ENCODE results near the gene RHOA.

The RHOA gene

GRCh38 chr3:49346797-49347251 is 65.0 kb downstream of the RHOA start:
- peaks cover 9% of the 10 kb centered on the region for H3K4me1 ChIP-seq (ENCODE audit: control insufficient read depth, insufficient read depth, low read depth, low read length)
- peaks cover 3% of the 10 kb centered on the region for H3K79me1 ChIP-seq (replicated peaks; ENCODE audit: low read length, poor library complexity, severe bottlenecking)
- no peak overlapping the region for H2BK120ac ChIP-seq (ENCODE audit: low read depth, low read length)
- H3K4ac ChIP-seq (ENCODE audit: low read depth in 1 of 2, low read length in 2 of 2), result no peak overlapping the region
- H3K27ac ChIP-seq (ENCODE audit: low read length, poor library complexity, severe bottlenecking), result no peak overlapping the region
- no peak overlapping the region for H2BK15ac ChIP-seq (ENCODE audit: low read depth, poor library complexity, severe bottlenecking)
- 91% methylated on average over 6 of the region's 6 CpGs for WGBS
- H4K91ac ChIP-seq (ENCODE audit: low read length), result no peak overlapping the region
- peak overlapping the region in 1 of 2 experiments; percentile 30 for H3K4me3 ChIP-seq (ENCODE audit: insufficient read depth in 1 of 2, low read depth in 1 of 2, low read length in 2 of 2)
- peak overlapping the region; percentile 70 for H3K9ac ChIP-seq (ENCODE audit: low read length)
- no peak overlapping the region for H3K14ac ChIP-seq (ENCODE audit: low read length in 2 of 2)
- H3K4me2 ChIP-seq (ENCODE audit: low read length, poor library complexity, severe bottlenecking), result no peak overlapping the region
- no peak overlapping the region for H3K23ac ChIP-seq (ENCODE audit: low read length in 2 of 2)
- DNase-seq, result peak; percentile 34
- H3K18ac ChIP-seq (ENCODE audit: low read depth in 1 of 2, low read length in 2 of 2), result no peak overlapping the region
- no peak overlapping the region for H2BK5ac ChIP-seq (ENCODE audit: low read depth, low read length, poor library complexity, severe bottlenecking)
- no peak overlapping the region for H2AK5ac ChIP-seq (ENCODE audit: low read length, severe bottlenecking)
- H2AFZ ChIP-seq (ENCODE audit: low read depth, low read length), result no peak overlapping the region
- no peaks in the 10 kb centered on the region for H3K9me3 ChIP-seq (ENCODE audit: control insufficient read depth, low read length)
- H3K27me3 ChIP-seq (ENCODE audit: control insufficient read depth in 1 of 2, insufficient read depth in 1 of 2, low read length in 2 of 2), result no peaks in the 10 kb centered on the region
- no peak overlapping the region for H2BK12ac ChIP-seq (ENCODE audit: low read length in 2 of 2)
- no peak overlapping the region for H4K8ac ChIP-seq (ENCODE audit: low read length)
- no peaks in the 10 kb centered on the region for H3K36me3 ChIP-seq (ENCODE audit: control insufficient read depth in 1 of 2, insufficient read depth in 2 of 2, low read depth in 1 of 2, low read length in 2 of 2)

GRCh38 chr3:49343163-49343562 is 68.6 kb downstream of the RHOA start:
- H3K4me3 ChIP-seq (ENCODE audit: insufficient read depth in 1 of 2, low read depth in 1 of 2, low read length in 2 of 2), result no peak overlapping the region
- no peak overlapping the region for H3K23ac ChIP-seq (ENCODE audit: low read length in 2 of 2)
- no peak overlapping the region for H3K27ac ChIP-seq (ENCODE audit: low read length, poor library complexity, severe bottlenecking)
- peaks cover 10% of the 10 kb centered on the region for H3K4me1 ChIP-seq (ENCODE audit: control insufficient read depth, insufficient read depth, low read depth, low read length)
- H2BK12ac ChIP-seq (ENCODE audit: low read length in 2 of 2), result no peak overlapping the region
- no peaks in the 10 kb centered on the region for H3K79me1 ChIP-seq (replicated peaks; ENCODE audit: low read length, poor library complexity, severe bottlenecking)
- H3K9ac ChIP-seq (ENCODE audit: low read length), result no peak overlapping the region
- DNase-seq, result no peak
- no peak overlapping the region for H2BK5ac ChIP-seq (ENCODE audit: low read depth, low read length, poor library complexity, severe bottlenecking)
- no peak overlapping the region for H2AK5ac ChIP-seq (ENCODE audit: low read length, severe bottlenecking)
- H2AFZ ChIP-seq (ENCODE audit: low read depth, low read length), result no peak overlapping the region
- no peaks in the 10 kb centered on the region for H3K36me3 ChIP-seq (ENCODE audit: control insufficient read depth in 1 of 2, insufficient read depth in 2 of 2, low read depth in 1 of 2, low read length in 2 of 2)
- no peak overlapping the region for H3K4ac ChIP-seq (ENCODE audit: low read depth in 1 of 2, low read length in 2 of 2)
- no peak overlapping the region for H3K18ac ChIP-seq (ENCODE audit: low read depth in 1 of 2, low read length in 2 of 2)
- H3K14ac ChIP-seq (ENCODE audit: low read length in 2 of 2), result no peak overlapping the region
- H4K8ac ChIP-seq (ENCODE audit: low read length), result no peak overlapping the region
- H2BK15ac ChIP-seq (ENCODE audit: low read depth, poor library complexity, severe bottlenecking), result no peak overlapping the region
- no peak overlapping the region for H4K91ac ChIP-seq (ENCODE audit: low read length)
- H2BK120ac ChIP-seq (ENCODE audit: low read depth, low read length), result no peak overlapping the region
- no peaks in the 10 kb centered on the region for H3K27me3 ChIP-seq (ENCODE audit: control insufficient read depth in 1 of 2, insufficient read depth in 1 of 2, low read length in 2 of 2)
- no peaks in the 10 kb centered on the region for H3K9me3 ChIP-seq (ENCODE audit: control insufficient read depth, low read length)
- no peak overlapping the region for H3K4me2 ChIP-seq (ENCODE audit: low read length, poor library complexity, severe bottlenecking)
- WGBS, result 97% methylated on average over 3 of the region's 3 CpGs

- H3K27ac ChIP-seq (ENCODE audit: low read length, poor library complexity, severe bottlenecking), result no peak overlapping the region
- peaks cover 0 to 4% of the 10 kb centered on the region in 2 experiments for H3K36me3 ChIP-seq (ENCODE audit: control insufficient read depth in 1 of 2, insufficient read depth in 2 of 2, low read depth in 1 of 2, low read length in 2 of 2)
- no peak overlapping the region for H3K18ac ChIP-seq (ENCODE audit: low read depth in 1 of 2, low read length in 2 of 2)
- H3K9ac ChIP-seq (ENCODE audit: low read length), result no peak overlapping the region
- no peak overlapping the region for H3K23ac ChIP-seq (ENCODE audit: low read length in 2 of 2)
- H2AK5ac ChIP-seq (ENCODE audit: low read length, severe bottlenecking), result no peak overlapping the region
- no peaks in the 10 kb centered on the region for H3K9me3 ChIP-seq (ENCODE audit: control insufficient read depth, low read length)
- H2BK120ac ChIP-seq (ENCODE audit: low read depth, low read length), result no peak overlapping the region
- H2BK5ac ChIP-seq (ENCODE audit: low read depth, low read length, poor library complexity, severe bottlenecking), result no peak overlapping the region
- peaks cover 10% of the 10 kb centered on the region for H3K4me1 ChIP-seq (ENCODE audit: control insufficient read depth, insufficient read depth, low read depth, low read length)
- H3K4me2 ChIP-seq (ENCODE audit: low read length, poor library complexity, severe bottlenecking), result no peak overlapping the region
- no peak overlapping the region for H4K8ac ChIP-seq (ENCODE audit: low read length)
- H3K14ac ChIP-seq (ENCODE audit: low read length in 2 of 2), result no peak overlapping the region
- H4K91ac ChIP-seq (ENCODE audit: low read length), result no peak overlapping the region
- H2AFZ ChIP-seq (ENCODE audit: low read depth, low read length), result no peak overlapping the region
- H3K79me1 ChIP-seq (replicated peaks; ENCODE audit: low read length, poor library complexity, severe bottlenecking), result no peaks in the 10 kb centered on the region
- no peak overlapping the region for H2BK12ac ChIP-seq (ENCODE audit: low read length in 2 of 2)
- no peak overlapping the region for H2BK15ac ChIP-seq (ENCODE audit: low read depth, poor library complexity, severe bottlenecking)
- no peak overlapping the region for H3K4me3 ChIP-seq (ENCODE audit: insufficient read depth in 1 of 2, low read depth in 1 of 2, low read length in 2 of 2)
- no peak for DNase-seq
- H3K4ac ChIP-seq (ENCODE audit: low read depth in 1 of 2, low read length in 2 of 2), result no peak overlapping the region
- no peaks in the 10 kb centered on the region for H3K27me3 ChIP-seq (ENCODE audit: control insufficient read depth in 1 of 2, insufficient read depth in 1 of 2, low read length in 2 of 2)
- 97% methylated on average over 6 of the region's 6 CpGs for WGBS
Observed at GRCh38 chr3:49341996-49342395, 69.8 kb downstream of the RHOA start.

GRCh38 chr3:49339941-49340800 is 71.6 kb downstream of the RHOA start, which contains the start of gene USP4:
USP4 (minus strand) TSS chr3:49340053; CDS start chr3:49340024, 29 bp downstream.
- peak within 1 kb of the TSS; percentile 92 for H4K8ac ChIP-seq (ENCODE audit: low read length)
- H3K18ac ChIP-seq (ENCODE audit: low read depth in 1 of 2, low read length in 2 of 2), result peak within 1 kb of the TSS; percentile 90 to 93
- peak within 1 kb of the TSS; percentile 96 for H3K27ac ChIP-seq (ENCODE audit: low read length, poor library complexity, severe bottlenecking)
- peak within 1 kb of the TSS; percentile 72 for H2BK5ac ChIP-seq (ENCODE audit: low read depth, low read length, poor library complexity, severe bottlenecking)
- H2AFZ ChIP-seq (ENCODE audit: low read depth, low read length), result peak within 1 kb of the TSS; percentile 93
- 1% methylated on average over 69 of the region's 70 CpGs for WGBS
- H2BK12ac ChIP-seq (ENCODE audit: low read length in 2 of 2), result peak within 1 kb of the TSS in 1 of 2 experiments; percentile 71
- peak within 1 kb of the TSS; percentile 1 for H2AK5ac ChIP-seq (ENCODE audit: low read length, severe bottlenecking)
- H2BK15ac ChIP-seq (ENCODE audit: low read depth, poor library complexity, severe bottlenecking), result peak within 1 kb of the TSS; percentile 92
- H2BK120ac ChIP-seq (ENCODE audit: low read depth, low read length), result peak within 1 kb of the TSS; percentile 66
- peak within 1 kb of the TSS; percentile 85 for H3K4me2 ChIP-seq (ENCODE audit: low read length, poor library complexity, severe bottlenecking)
- H4K91ac ChIP-seq (ENCODE audit: low read length), result peak within 1 kb of the TSS; percentile 89
- H3K4me3 ChIP-seq (ENCODE audit: insufficient read depth in 1 of 2, low read depth in 1 of 2, low read length in 2 of 2), result peak within 1 kb of the TSS; percentile 86 to 89
- H3K4me1 ChIP-seq (ENCODE audit: control insufficient read depth, insufficient read depth, low read depth, low read length), result peaks cover 10% of the 10 kb centered on the region
- peak; percentile 88 for DNase-seq
- peak within 1 kb of the TSS in 1 of 2 experiments; percentile 87 for H3K14ac ChIP-seq (ENCODE audit: low read length in 2 of 2)
- no peaks in the 10 kb centered on the region for H3K9me3 ChIP-seq (ENCODE audit: control insufficient read depth, low read length)
- H3K36me3 ChIP-seq (ENCODE audit: control insufficient read depth in 1 of 2, insufficient read depth in 2 of 2, low read depth in 1 of 2, low read length in 2 of 2), result peaks cover 5 to 16% of the 10 kb centered on the region in 2 experiments
- no peak within 1 kb of the TSS for H3K23ac ChIP-seq (ENCODE audit: low read length in 2 of 2)
- peaks cover 1% of the 10 kb centered on the region for H3K79me1 ChIP-seq (replicated peaks; ENCODE audit: low read length, poor library complexity, severe bottlenecking)
- peak within 1 kb of the TSS; percentile 83 to 89 for H3K4ac ChIP-seq (ENCODE audit: low read depth in 1 of 2, low read length in 2 of 2)
- H3K9ac ChIP-seq (ENCODE audit: low read length), result peak within 1 kb of the TSS; percentile 95
- no peaks in the 10 kb centered on the region for H3K27me3 ChIP-seq (ENCODE audit: control insufficient read depth in 1 of 2, insufficient read depth in 1 of 2, low read length in 2 of 2)

Data from mesenchymal stem cell (in vitro differentiated cells and primary cell).